Karpas-422 (cell line): ENCODE results near the gene SMAD3. TPM values are rescaled to one million over a fixed set of nuclear protein-coding genes. Genes with fewer than 3 reads are reported as not detected.

Source experiments
- DNase-seq: peaks from one replicate; pipeline ENCODE4 v3.0.0-alpha.2; 2015
- H2AFZ ChIP-seq: fragments of 200-600 bp; sonication (generic); 2 replicates; pipeline ENCODE4 v1.6.1; 2014; ENCODE audit warnings: antibody characterized with exemption, low read length, mixed read lengths
- H3K27ac ChIP-seq: fragments of 200-600 bp; sonication (generic); 2 replicates; pipeline ENCODE4 v1.5.1; 2014; ENCODE audit warnings: mild to moderate bottlenecking, low read length, moderate library complexity
- H3K27me3 ChIP-seq: fragments of 200-600 bp; sonication (generic); 2 replicates; pipeline ENCODE4 v1.6.1; 2014; ENCODE audit warnings: low read length, mixed read lengths
- H3K36me3 ChIP-seq: fragments of 200-600 bp; sonication (generic); 2 replicates; pipeline ENCODE4 v1.6.1; 2014; ENCODE audit warnings: low read length, mixed read lengths; ENCODE audit not compliant: insufficient read depth
- H3K4me1 ChIP-seq: fragments of 200-600 bp; sonication (generic); 2 replicates; pipeline ENCODE4 v1.6.1; 2014; ENCODE audit warnings: mild to moderate bottlenecking, low read length, mixed read lengths
- H3K4me2 ChIP-seq: fragments of 200-600 bp; sonication (generic); 2 replicates; pipeline ENCODE4 v1.6.1; 2014; ENCODE audit warnings: low read length, low read depth, mild to moderate bottlenecking; ENCODE audit not compliant: poor library complexity, severe bottlenecking
- H3K4me3 ChIP-seq: fragments of 200-600 bp; sonication (generic); 2 replicates; pipeline ENCODE4 v1.5.1; 2014; ENCODE audit warnings: mild to moderate bottlenecking, antibody characterized with exemption, low read length, mixed read lengths
- H3K79me2 ChIP-seq: fragments of 200-600 bp; sonication (generic); 2 replicates; pipeline ENCODE4 v1.6.1; 2014; ENCODE audit warnings: mild to moderate bottlenecking, low read length, mixed read lengths
- H3K9ac ChIP-seq: fragments of 200-600 bp; sonication (generic); 2 replicates; pipeline ENCODE4 v1.6.0; 2014; ENCODE audit warnings: low read length
- H3K9me2 ChIP-seq: fragments of 200-600 bp; sonication (generic), shearing (Covaris generic); replicated peaks from 2 replicates; pipeline ENCODE4 v1.6.0; 2014; ENCODE audit warnings: mild to moderate bottlenecking, low read length, moderate library complexity; ENCODE audit not compliant: insufficient read depth
- H3K9me3 ChIP-seq: fragments of 300-700, 200-600 bp; sonication (generic); 2 replicates; pipeline ENCODE4 v1.6.1; 2014; ENCODE audit warnings: low read length, mixed read lengths
- H4K20me1 ChIP-seq: fragments of 200-600 bp; sonication (generic); 2 replicates; pipeline ENCODE4 v1.6.1; 2014; ENCODE audit warnings: mild to moderate bottlenecking, antibody characterized with exemption, low read length, low read depth; ENCODE audit not compliant: insufficient read depth
- total RNA-seq: library from RNA; depleted of rRNA; stranded (reverse); fragments of >200 nt; shearing (Covaris generic); gene quantifications from 2 replicates; pipeline ENCODE4 v1.2.3, GENCODE V29; 2014; ENCODE audit warnings: low replicate concordance

The SMAD3 gene
- total RNA-seq, 1 experiment from 2014 or later: 27.7 TPM

DNA sequence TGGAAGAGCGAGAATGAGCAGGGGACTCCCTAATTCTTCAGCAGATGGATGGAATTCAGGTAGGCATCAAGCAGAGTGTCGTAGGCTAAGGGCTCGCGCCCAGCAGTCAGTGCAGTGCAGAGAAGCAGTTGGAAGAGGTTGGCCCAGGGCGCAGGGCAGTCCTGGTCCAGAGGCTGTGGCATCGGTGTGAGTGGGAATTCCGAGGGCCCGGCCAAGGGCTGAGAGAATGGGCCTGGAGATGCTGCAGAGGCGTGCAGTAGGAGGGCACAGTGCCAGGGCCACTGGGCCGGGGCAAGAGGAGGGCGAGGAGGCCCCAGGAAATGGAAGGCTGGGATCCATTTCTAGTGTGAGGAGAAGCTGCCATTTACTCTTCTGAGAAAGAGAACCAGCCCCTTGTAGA, 114.6 kb downstream of the SMAD3 start:
- H3K27me3 ChIP-seq: no peaks in the 10 kb centered on the region
- H3K4me2 ChIP-seq: no peak overlapping the region
- H3K9ac ChIP-seq: no peak overlapping the region
- no peak overlapping the region for H3K27ac ChIP-seq
- no peak overlapping the region for H3K4me3 ChIP-seq
- H3K4me1 ChIP-seq: no peaks in the 10 kb centered on the region; the same call in 1 of the 2 replicates
- H3K36me3 ChIP-seq: no peaks in the 10 kb centered on the region
- H3K9me3 ChIP-seq: no peaks in the 10 kb centered on the region
- H4K20me1 ChIP-seq: no peaks in the 10 kb centered on the region; the same call in 1 of the 2 replicates
- H3K9me2 ChIP-seq: no peaks in the 10 kb centered on the region
- no peaks in the 10 kb centered on the region for H3K79me2 ChIP-seq
- no peak for DNase-seq
- H2AFZ ChIP-seq: no peak overlapping the region

GRCh38 chr15:67180514-67181191, 115.3 kb downstream of the SMAD3 start:
- Histone ChIP-seq H3K4me1 (no peaks in the 10 kb centered on the region; the same call in 1 of the 2 replicates), H3K79me2 (no peaks in the 10 kb centered on the region), H3K9ac (no peak overlapping the region), H4K20me1 (no peaks in the 10 kb centered on the region; the same call in 1 of the 2 replicates), H3K4me3 (no peak overlapping the region), H3K4me2 (no peak overlapping the region), H3K27me3 (no peaks in the 10 kb centered on the region), H2AFZ (no peak overlapping the region), H3K9me2 (no peaks in the 10 kb centered on the region), H3K9me3 (no peaks in the 10 kb centered on the region), H3K36me3 (no peaks in the 10 kb centered on the region), H3K27ac (no peak overlapping the region)
- DNase-seq: no peak

GRCh38 chr15:67181221-67181639, 115.8 kb downstream of the SMAD3 start:
- H3K4me2 ChIP-seq: no peak overlapping the region
- H3K9me3 ChIP-seq: no peaks in the 10 kb centered on the region
- no peaks in the 10 kb centered on the region for H3K27me3 ChIP-seq
- no peaks in the 10 kb centered on the region; the same call in 1 of the 2 replicates for H4K20me1 ChIP-seq
- no peak overlapping the region for H3K9ac ChIP-seq
- H3K79me2 ChIP-seq: no peaks in the 10 kb centered on the region
- no peak overlapping the region for H3K4me3 ChIP-seq
- DNase-seq: no peak
- H3K27ac ChIP-seq: no peak overlapping the region
- no peaks in the 10 kb centered on the region for H3K9me2 ChIP-seq
- no peaks in the 10 kb centered on the region; the same call in 1 of the 2 replicates for H3K4me1 ChIP-seq
- H2AFZ ChIP-seq: no peak overlapping the region
- H3K36me3 ChIP-seq: no peaks in the 10 kb centered on the region

DNA sequence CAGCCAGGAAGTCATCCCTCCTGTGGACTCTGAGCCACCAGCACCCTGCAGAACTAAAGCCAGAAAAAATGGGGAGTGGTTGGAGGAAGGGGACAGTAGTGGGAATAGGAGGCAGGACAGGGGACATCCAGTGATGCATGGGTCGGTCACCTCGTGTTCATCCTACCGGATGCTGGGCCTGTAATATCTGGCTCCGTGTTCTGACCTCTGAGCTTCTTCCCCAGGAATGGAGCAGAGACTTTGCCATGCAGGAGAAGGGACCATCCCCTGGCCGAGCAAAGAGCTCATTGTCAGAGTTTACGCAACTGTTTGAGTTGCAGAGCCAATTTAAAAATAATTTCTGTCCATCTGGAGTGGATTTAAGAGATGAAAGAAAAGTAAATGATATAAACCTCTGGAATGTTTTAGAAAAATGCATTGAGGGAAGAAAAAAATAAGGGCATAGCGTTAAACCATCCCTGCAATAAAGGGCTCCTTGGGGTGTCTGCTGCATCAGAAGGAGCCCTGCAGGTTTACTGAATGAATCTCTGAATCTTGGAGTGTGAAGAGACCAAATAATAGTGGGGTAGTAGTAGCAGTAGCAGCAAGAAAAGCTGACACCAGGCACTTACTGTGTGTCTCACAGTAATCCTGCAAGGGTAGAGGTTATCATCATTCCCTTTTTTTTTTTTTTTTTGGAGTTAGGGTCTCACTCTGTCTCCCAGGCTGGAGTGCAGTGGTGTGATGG, 118.2 kb downstream of the SMAD3 start:
- no peak overlapping the region for H3K27ac ChIP-seq
- H3K27me3 ChIP-seq: no peaks in the 10 kb centered on the region
- no peak overlapping the region for H3K4me3 ChIP-seq
- H3K4me2 ChIP-seq: no peak overlapping the region
- no peaks in the 10 kb centered on the region for H3K9me2 ChIP-seq
- H4K20me1 ChIP-seq: no peaks in the 10 kb centered on the region
- H3K9me3 ChIP-seq: no peaks in the 10 kb centered on the region
- no peak overlapping the region for H2AFZ ChIP-seq
- H3K9ac ChIP-seq: no peak overlapping the region
- H3K36me3 ChIP-seq: no peaks in the 10 kb centered on the region
- H3K79me2 ChIP-seq: no peaks in the 10 kb centered on the region
- no peaks in the 10 kb centered on the region; the same call in 1 of the 2 replicates for H3K4me1 ChIP-seq
- DNase-seq: no peak

DNA sequence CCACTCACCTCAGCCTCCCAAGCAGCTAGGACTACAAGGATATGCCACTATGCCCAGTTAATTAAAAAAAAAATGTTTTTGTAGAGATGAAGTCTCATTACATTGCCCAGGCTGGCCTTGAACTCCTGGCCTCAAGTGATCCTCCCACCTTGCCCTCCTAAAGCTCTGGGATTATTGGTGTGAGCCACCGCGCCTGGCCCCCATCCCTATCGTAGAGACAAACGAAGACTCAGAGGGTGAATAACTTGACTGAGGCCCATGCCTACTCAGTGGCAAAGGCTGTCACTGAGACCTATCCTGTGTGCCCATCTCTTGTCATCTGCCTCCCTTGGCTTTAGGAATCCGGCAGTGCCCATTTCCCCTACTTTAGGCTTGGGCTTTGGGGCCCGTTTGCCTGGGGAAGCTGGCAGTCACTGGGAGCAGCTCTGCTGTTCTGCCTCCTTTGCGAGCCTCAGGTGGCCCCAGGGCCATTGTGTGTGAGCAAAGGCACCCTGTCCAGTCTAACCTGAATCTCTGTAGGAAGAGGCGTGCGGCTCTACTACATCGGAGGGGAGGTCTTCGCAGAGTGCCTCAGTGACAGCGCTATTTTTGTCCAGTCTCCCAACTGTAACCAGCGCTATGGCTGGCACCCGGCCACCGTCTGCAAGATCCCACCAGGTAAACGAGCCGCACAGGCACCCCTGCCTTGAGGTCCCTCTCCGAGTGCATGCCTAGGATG, 119.0 kb downstream of the SMAD3 start:
- Histone ChIP-seq H3K79me2 (no peaks in the 10 kb centered on the region), H3K36me3 (no peaks in the 10 kb centered on the region), H3K9ac (no peak overlapping the region), H3K9me2 (no peaks in the 10 kb centered on the region), H3K9me3 (no peaks in the 10 kb centered on the region), H3K4me1 (no peaks in the 10 kb centered on the region; the same call in 1 of the 2 replicates), H2AFZ (no peak overlapping the region), H3K27ac (no peak overlapping the region), H4K20me1 (no peaks in the 10 kb centered on the region), H3K4me3 (no peak overlapping the region), H3K27me3 (no peaks in the 10 kb centered on the region), H3K4me2 (no peak overlapping the region)
- DNase-seq: no peak

DNA sequence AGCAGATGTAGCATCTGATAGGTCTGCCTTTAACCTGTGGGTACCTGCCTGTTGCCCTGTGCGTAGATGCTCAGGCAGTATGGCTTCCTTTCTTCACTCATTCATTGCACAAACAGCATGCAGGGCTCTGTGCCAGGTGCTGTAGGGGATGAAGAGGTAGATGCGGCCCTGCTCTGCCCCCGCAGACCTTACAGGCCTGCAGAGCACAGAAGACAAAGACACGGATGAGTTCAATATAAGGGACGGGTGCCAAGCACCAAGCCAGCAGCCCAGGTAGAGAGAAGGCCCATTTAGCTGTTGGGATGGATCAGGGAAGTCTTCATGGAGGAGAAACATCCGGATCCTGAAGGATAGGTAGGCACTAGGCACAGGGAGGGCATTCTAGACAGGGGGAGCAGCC, 119.6 kb downstream of the SMAD3 start:
- H3K36me3 ChIP-seq: no peaks in the 10 kb centered on the region
- H3K9me2 ChIP-seq: no peaks in the 10 kb centered on the region
- no peak overlapping the region for H3K4me2 ChIP-seq
- no peak overlapping the region for H2AFZ ChIP-seq
- no peak overlapping the region for H3K9ac ChIP-seq
- H3K9me3 ChIP-seq: no peaks in the 10 kb centered on the region
- H3K27me3 ChIP-seq: no peaks in the 10 kb centered on the region
- no peak overlapping the region for H3K27ac ChIP-seq
- no peaks in the 10 kb centered on the region; the same call in 1 of the 2 replicates for H3K4me1 ChIP-seq
- H3K4me3 ChIP-seq: no peak overlapping the region
- H3K79me2 ChIP-seq: no peaks in the 10 kb centered on the region
- no peaks in the 10 kb centered on the region for H4K20me1 ChIP-seq
- DNase-seq: no peak

DNA sequence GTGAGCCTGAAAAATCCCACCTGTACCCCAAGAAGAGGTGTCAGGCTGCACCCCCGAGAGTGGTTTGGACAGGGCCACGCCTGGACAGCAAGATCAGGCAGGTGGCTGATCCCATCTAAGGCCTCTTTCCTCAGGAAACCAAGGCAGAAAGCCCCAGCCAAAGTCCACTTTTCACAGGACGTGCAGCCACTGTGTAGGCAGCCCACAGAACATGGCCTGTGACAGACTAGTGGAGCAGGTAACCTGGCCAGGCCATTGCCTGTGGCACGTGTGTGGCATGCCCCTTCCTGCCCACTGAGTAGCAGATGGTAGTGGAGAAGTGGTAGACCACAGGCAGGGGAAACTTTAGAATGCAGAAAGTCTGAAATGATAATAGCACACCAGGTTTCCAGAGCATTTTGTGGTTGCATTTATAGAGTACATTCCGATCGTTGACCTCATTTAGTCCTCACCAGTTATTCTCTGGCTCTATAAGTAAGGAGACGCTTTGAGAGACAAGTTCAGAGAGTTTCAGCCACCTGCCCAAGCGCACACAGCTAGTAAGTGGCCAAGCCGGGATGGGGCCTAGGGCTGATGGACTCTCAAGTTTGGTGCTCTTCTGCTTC, 120.3 kb downstream of the SMAD3 start:
- H2AFZ ChIP-seq: no peak overlapping the region
- no peak for DNase-seq
- no peaks in the 10 kb centered on the region for H3K36me3 ChIP-seq

GRCh38 chr15:67186226-67186649, 120.8 kb downstream of the SMAD3 start:
- Histone ChIP-seq H3K9me3 (no peaks in the 10 kb centered on the region), H3K36me3 (no peaks in the 10 kb centered on the region), H3K9ac (no peak overlapping the region), H2AFZ (no peak overlapping the region), H3K4me3 (no peak overlapping the region), H3K9me2 (no peaks in the 10 kb centered on the region), H3K4me2 (no peak overlapping the region), H3K27ac (no peak overlapping the region), H4K20me1 (no peaks in the 10 kb centered on the region), H3K79me2 (no peaks in the 10 kb centered on the region), H3K4me1 (peaks cover 3% of the 10 kb centered on the region), H3K27me3 (no peaks in the 10 kb centered on the region)
- no peak for DNase-seq

More for the DNA sequence above, 120.3 kb downstream of the SMAD3 start:
- Histone ChIP-seq H3K9me3 (no peaks in the 10 kb centered on the region), H3K4me3 (no peak overlapping the region), H3K79me2 (no peaks in the 10 kb centered on the region), H3K9ac (no peak overlapping the region), H3K27ac (no peak overlapping the region), H3K4me2 (no peak overlapping the region), H3K27me3 (no peaks in the 10 kb centered on the region), H4K20me1 (no peaks in the 10 kb centered on the region), H3K9me2 (no peaks in the 10 kb centered on the region), H3K4me1 (no peaks in the 10 kb centered on the region)
